ENCODE data around the gene GEN1.

DNA sequence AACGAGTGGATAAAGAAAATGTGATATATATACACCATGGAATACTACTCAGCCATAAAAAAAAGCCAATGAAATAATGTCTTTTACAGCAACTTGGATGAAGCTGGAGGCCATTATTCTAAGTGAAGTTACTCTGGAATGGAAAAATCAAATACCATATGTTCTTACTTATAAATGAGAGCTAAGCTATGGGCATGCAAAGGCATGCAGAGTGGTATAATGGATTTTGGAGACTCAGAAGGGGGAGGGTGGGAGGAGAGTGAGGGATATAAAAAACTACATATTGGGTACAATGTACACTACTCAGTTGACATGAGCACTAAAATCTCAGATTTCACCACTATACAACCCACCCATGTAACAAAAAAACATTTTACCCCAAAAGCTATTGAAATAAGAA is 60.7 kb downstream of the GEN1 start:
- TF ChIP-seq MXI1 (IDR thresholded peaks at IDR 0.05; ENCODE audit: borderline replicate concordance, low read depth, low read length): no peak
- TF ChIP-seq, protein P1, sequence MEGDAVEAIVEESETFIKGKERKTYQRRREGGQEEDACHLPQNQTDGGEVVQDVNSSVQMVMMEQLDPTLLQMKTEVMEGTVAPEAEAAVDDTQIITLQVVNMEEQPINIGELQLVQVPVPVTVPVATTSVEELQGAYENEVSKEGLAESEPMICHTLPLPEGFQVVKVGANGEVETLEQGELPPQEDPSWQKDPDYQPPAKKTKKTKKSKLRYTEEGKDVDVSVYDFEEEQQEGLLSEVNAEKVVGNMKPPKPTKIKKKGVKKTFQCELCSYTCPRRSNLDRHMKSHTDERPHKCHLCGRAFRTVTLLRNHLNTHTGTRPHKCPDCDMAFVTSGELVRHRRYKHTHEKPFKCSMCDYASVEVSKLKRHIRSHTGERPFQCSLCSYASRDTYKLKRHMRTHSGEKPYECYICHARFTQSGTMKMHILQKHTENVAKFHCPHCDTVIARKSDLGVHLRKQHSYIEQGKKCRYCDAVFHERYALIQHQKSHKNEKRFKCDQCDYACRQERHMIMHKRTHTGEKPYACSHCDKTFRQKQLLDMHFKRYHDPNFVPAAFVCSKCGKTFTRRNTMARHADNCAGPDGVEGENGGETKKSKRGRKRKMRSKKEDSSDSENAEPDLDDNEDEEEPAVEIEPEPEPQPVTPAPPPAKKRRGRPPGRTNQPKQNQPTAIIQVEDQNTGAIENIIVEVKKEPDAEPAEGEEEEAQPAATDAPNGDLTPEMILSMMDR (conservative IDR thresholded peaks at IDR 0.05; ENCODE audit: low read depth, low read length): no peak
- no peak for TF ChIP-seq BHLHE40 (IDR thresholded peaks at IDR 0.05; ENCODE audit: low read depth, low read length)
- TF ChIP-seq SMC3 (IDR thresholded peaks at IDR 0.05; ENCODE audit: low read depth, low read length): no peak
- TF ChIP-seq RAD21 (IDR thresholded peaks at IDR 0.05; ENCODE audit: low read length): no peak
- no peak for TF ChIP-seq POLR2A (IDR thresholded peaks at IDR 0.05; ENCODE audit: low read depth, low read length)
- TF ChIP-seq RFX5 (IDR thresholded peaks at IDR 0.05; ENCODE audit: low read depth, low read length): no peak
- TF ChIP-seq, protein P2, sequence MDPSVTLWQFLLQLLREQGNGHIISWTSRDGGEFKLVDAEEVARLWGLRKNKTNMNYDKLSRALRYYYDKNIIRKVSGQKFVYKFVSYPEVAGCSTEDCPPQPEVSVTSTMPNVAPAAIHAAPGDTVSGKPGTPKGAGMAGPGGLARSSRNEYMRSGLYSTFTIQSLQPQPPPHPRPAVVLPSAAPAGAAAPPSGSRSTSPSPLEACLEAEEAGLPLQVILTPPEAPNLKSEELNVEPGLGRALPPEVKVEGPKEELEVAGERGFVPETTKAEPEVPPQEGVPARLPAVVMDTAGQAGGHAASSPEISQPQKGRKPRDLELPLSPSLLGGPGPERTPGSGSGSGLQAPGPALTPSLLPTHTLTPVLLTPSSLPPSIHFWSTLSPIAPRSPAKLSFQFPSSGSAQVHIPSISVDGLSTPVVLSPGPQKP (IDR thresholded peaks at IDR 0.05; ENCODE audit: borderline replicate concordance, low read depth, low read length): no peak
- TF ChIP-seq RCOR1 (IDR thresholded peaks at IDR 0.05; ENCODE audit: insufficient replicate concordance, low read length): no peak
- no peak for TF ChIP-seq FOS (IDR thresholded peaks at IDR 0.05; ENCODE audit: low read depth, low read length)
- TF ChIP-seq MAZ (IDR thresholded peaks at IDR 0.05; ENCODE audit: borderline replicate concordance, low read depth, low read length): no peak
- TF ChIP-seq, protein P3, sequence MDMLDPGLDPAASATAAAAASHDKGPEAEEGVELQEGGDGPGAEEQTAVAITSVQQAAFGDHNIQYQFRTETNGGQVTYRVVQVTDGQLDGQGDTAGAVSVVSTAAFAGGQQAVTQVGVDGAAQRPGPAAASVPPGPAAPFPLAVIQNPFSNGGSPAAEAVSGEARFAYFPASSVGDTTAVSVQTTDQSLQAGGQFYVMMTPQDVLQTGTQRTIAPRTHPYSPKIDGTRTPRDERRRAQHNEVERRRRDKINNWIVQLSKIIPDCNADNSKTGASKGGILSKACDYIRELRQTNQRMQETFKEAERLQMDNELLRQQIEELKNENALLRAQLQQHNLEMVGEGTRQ (IDR thresholded peaks at IDR 0.05; ENCODE audit: low read depth, low read length): no peak
- no peak for TF ChIP-seq NFE2L2 (IDR thresholded peaks at IDR 0.05; ENCODE audit: low read depth, low read length)
- TF ChIP-seq CHD1 (IDR thresholded peaks at IDR 0.05; ENCODE audit: low read depth, low read length): no peak
